H1 (cell line): ENCODE data around the gene DHRS1. TPM values are rescaled to one million over a fixed set of nuclear protein-coding genes. Genes with fewer than 3 reads are reported as not detected.

Source experiments
- CTCF ChIA-PET: fragments of 300-600 bp; sonication (Branson Sonifier 250); formaldehyde crosslinking; loops from one replicate; lab custom pipeline; 2021; ENCODE audit not compliant: partially characterized antibody; lab: Charles Lee
- POLR2A ChIA-PET: fragments of 300-600 bp; sonication (Branson Sonifier 250); formaldehyde crosslinking; loops from one replicate; lab custom pipeline; 2021; ENCODE audit warnings: inconsistent platforms; ENCODE audit not compliant: partially characterized antibody; lab: Charles Lee
- DNase-seq, 2 experiments: peaks; one replicate each; pipeline versions ENCODE4 v3.0.0 to v3.0.0-alpha.2; 2010 to 2022; ENCODE audit warnings: low spot score in 2 of 2, low read depth in 1 of 2, mixed read lengths in 1 of 2
- FAIRE-seq: peaks from 2 replicates; lab custom pipeline; 2011; peaks lifted over from hg19 to GRCh38; lab: Jason Lieb, UNC
- H2AFZ ChIP-seq: 2 replicates; pipeline ENCODE4 v1.8.1; 2012; ENCODE audit warnings: low read length, inconsistent platforms
- H2AK5ac ChIP-seq: 2 replicates; pipeline ENCODE4 v1.6.1; 2013; ENCODE audit warnings: low read depth, low read length
- H2BK120ac ChIP-seq: replicated peaks from 2 replicates; pipeline ENCODE3; 2013; ENCODE audit warnings: low read depth, low read length, inconsistent platforms
- H2BK12ac ChIP-seq: 2 replicates; pipeline ENCODE4 v1.6.1; 2013; ENCODE audit warnings: low read depth, low read length
- H2BK15ac ChIP-seq: 2 replicates; pipeline ENCODE4 v1.6.1; 2013; ENCODE audit warnings: low read length
- H2BK20ac ChIP-seq: 2 replicates; pipeline ENCODE4 v1.6.1; 2013; ENCODE audit warnings: low read length
- H2BK5ac ChIP-seq: 2 replicates; pipeline ENCODE4 v1.6.1; 2013; ENCODE audit warnings: low read depth, low read length
- H3K14ac ChIP-seq: 2 replicates; pipeline ENCODE4 v1.6.1; 2013; ENCODE audit warnings: inconsistent platforms; ENCODE audit not compliant: insufficient read length
- H3K18ac ChIP-seq: 2 replicates; pipeline ENCODE4 v1.6.1; 2013; ENCODE audit warnings: low read length; ENCODE audit errors: extremely low read depth
- H3K23ac ChIP-seq: 2 replicates; pipeline ENCODE4 v1.6.1; 2013; ENCODE audit warnings: inconsistent platforms; ENCODE audit not compliant: insufficient read length
- H3K23me2 ChIP-seq: 2 replicates; pipeline ENCODE4 v1.6.1; 2013; ENCODE audit warnings: low read depth, low read length
- H3K27ac ChIP-seq: 2 replicates; pipeline ENCODE4 v1.6.1; 2011; ENCODE audit warnings: low read depth, low read length, inconsistent platforms
- H3K27me3 ChIP-seq, 4 experiments: replicated peaks in 1 of 4; 1 replicate in 1 of 4; 2 replicates in 3 of 4; pipeline versions ENCODE4 v1.6.1 to v1.8.1; 2011 to 2013; ENCODE audit warnings: low read length in 3 of 4, mild to moderate bottlenecking in 3 of 4, inconsistent platforms in 2 of 4, mixed read lengths in 2 of 4, moderate library complexity in 1 of 4; ENCODE audit not compliant: control insufficient read depth in 3 of 4, insufficient read depth in 3 of 4; ENCODE audit errors: extremely low read depth in 1 of 4
- H3K36me3 ChIP-seq, 4 experiments: 2 replicates each; pipeline versions ENCODE4 v1.6.1 to v1.8.1; 2011 to 2013; ENCODE audit warnings: mild to moderate bottlenecking in 4 of 4, low read length in 3 of 4, moderate library complexity in 2 of 4, control low read depth in 1 of 4, inconsistent platforms in 1 of 4; ENCODE audit not compliant: insufficient read depth in 4 of 4, control insufficient read depth in 2 of 4
- H3K4ac ChIP-seq: replicated peaks from 2 replicates; pipeline ENCODE3; 2013; ENCODE audit warnings: low read length, low read depth, mixed read lengths, inconsistent platforms; ENCODE audit not compliant: insufficient read length
- H3K4me1 ChIP-seq, 4 experiments: replicated peaks in 1 of 4; 1 replicate in 1 of 4; 2 replicates in 3 of 4; pipeline versions ENCODE4 v1.6.1 to v1.8.1; 2011 to 2013; ENCODE audit warnings: low read length in 3 of 4, inconsistent platforms in 2 of 4, mixed read lengths in 1 of 4; ENCODE audit not compliant: insufficient read depth in 4 of 4, control insufficient read depth in 3 of 4
- H3K4me2 ChIP-seq, 2 experiments: 2 replicates each; pipeline versions ENCODE4 v1.6.1 to v1.8.1; 2011 to 2013; ENCODE audit warnings: low read depth in 2 of 2, low read length in 2 of 2, control low read depth in 1 of 2, inconsistent platforms in 1 of 2, mild to moderate bottlenecking in 1 of 2; ENCODE audit not compliant: insufficient read depth in 1 of 2
- H3K4me3 ChIP-seq, 4 experiments: fragments of 200-600, 300-600 bp in 1 of 4; sonication (generic), shearing (Covaris generic), sonication (Bioruptor Twin) in 1 of 4; 2 replicates each; pipeline versions ENCODE4 v1.5.1 to v1.8.1; 2011 to 2016; ENCODE audit warnings: low read length in 4 of 4, low read depth in 3 of 4, control low read depth in 2 of 4, inconsistent platforms in 2 of 4, mild to moderate bottlenecking in 2 of 4, mixed read lengths in 1 of 4, moderate library complexity in 1 of 4; ENCODE audit not compliant: insufficient read depth in 2 of 4; ENCODE audit errors: extremely low read depth in 1 of 4
- H3K56ac ChIP-seq: replicated peaks from 2 replicates; pipeline ENCODE3; 2013; ENCODE audit warnings: low read depth, mild to moderate bottlenecking, mixed read lengths, low read length, inconsistent platforms; ENCODE audit not compliant: insufficient read length
- H3K79me1 ChIP-seq: 2 replicates; pipeline ENCODE4 v1.6.1; 2013; ENCODE audit warnings: low read depth, low read length, control low read depth
- H3K79me2 ChIP-seq, 2 experiments: 2 replicates each; pipeline versions ENCODE4 v1.6.1 to v1.8.1; 2012 to 2013; ENCODE audit warnings: low read length in 2 of 2, mild to moderate bottlenecking in 2 of 2, inconsistent platforms in 1 of 2; ENCODE audit not compliant: insufficient read depth in 2 of 2, control insufficient read depth in 1 of 2
- H3K9ac ChIP-seq, 4 experiments: replicated peaks in 1 of 4; 1 replicate in 1 of 4; 2 replicates in 3 of 4; pipeline versions ENCODE4 v1.6.1 to v1.8.1; 2011 to 2013; ENCODE audit warnings: low read depth in 3 of 4, low read length in 3 of 4, control low read depth in 2 of 4, mild to moderate bottlenecking in 2 of 4, moderate library complexity in 2 of 4, inconsistent platforms in 1 of 4; ENCODE audit errors: extremely low read depth in 1 of 4
- H3K9me3 ChIP-seq, 2 experiments: 2 replicates each; pipeline versions ENCODE4 v1.6.1 to v1.8.1; 2012 to 2013; ENCODE audit warnings: mild to moderate bottlenecking in 2 of 2, moderate library complexity in 2 of 2, control low read depth in 1 of 2, inconsistent platforms in 1 of 2, low read depth in 1 of 2, low read length in 1 of 2, mixed read lengths in 1 of 2; ENCODE audit not compliant: insufficient read depth in 2 of 2
- H4K20me1 ChIP-seq, 2 experiments: replicated peaks in 1 of 2; 2 replicates each; pipeline versions ENCODE3 to v1.8.1; 2011 to 2013; ENCODE audit warnings: inconsistent platforms in 2 of 2, low read length in 2 of 2, mild to moderate bottlenecking in 1 of 2; ENCODE audit not compliant: insufficient read depth in 2 of 2, control insufficient read depth in 1 of 2
- H4K5ac ChIP-seq: 2 replicates; pipeline ENCODE4 v1.6.1; 2013; ENCODE audit warnings: low read length, low read depth, mixed read lengths, inconsistent platforms; ENCODE audit not compliant: insufficient read length
- H4K8ac ChIP-seq: 2 replicates; pipeline ENCODE4 v1.8.0; 2013; ENCODE audit warnings: mild to moderate bottlenecking, moderate library complexity, low read length, inconsistent platforms; ENCODE audit not compliant: insufficient read depth; ENCODE audit errors: extremely low read depth
- H4K91ac ChIP-seq: replicated peaks from 2 replicates; pipeline ENCODE3; 2013; ENCODE audit warnings: low read length, mixed read lengths, inconsistent platforms; ENCODE audit not compliant: insufficient read length
- ATF3 ChIP-seq: IDR thresholded peaks from 2 replicates; pipeline ENCODE4 v1.6.1; 2011; ENCODE audit warnings: low read depth, mild to moderate bottlenecking, low read length; ENCODE audit not compliant: insufficient read depth
- BACH1 ChIP-seq: IDR thresholded peaks from 2 replicates; pipeline ENCODE4 v1.6.1; 2012; ENCODE audit warnings: low read length, improper control_type of control experiment
- CBX8 ChIP-seq: fragments of 300-800, 300-1000 bp; sonication (generic); IDR thresholded peaks from 2 replicates; pipeline ENCODE4 v1.7.1; 2016; ENCODE audit warnings: low read depth, low read length, borderline replicate concordance
- EP300 ChIP-seq, 2 experiments: IDR thresholded peaks; 1 replicate in 1 of 2; 2 replicates in 1 of 2; pipeline ENCODE4 v1.6.1; 2011 to 2012; ENCODE audit warnings: low read depth in 2 of 2, low read length in 2 of 2, mild to moderate bottlenecking in 2 of 2, borderline replicate concordance in 1 of 2, inconsistent platforms in 1 of 2, moderate library complexity in 1 of 2
- GABPA ChIP-seq: IDR thresholded peaks from 2 replicates; pipeline ENCODE4 v1.6.1; 2011; ENCODE audit warnings: mild to moderate bottlenecking, low read length, moderate library complexity, borderline replicate concordance; ENCODE audit not compliant: insufficient read depth
- NANOG ChIP-seq: IDR thresholded peaks from 2 replicates; pipeline ENCODE4 v1.6.1; 2011; ENCODE audit warnings: low read length, low read depth, mild to moderate bottlenecking, inconsistent platforms; ENCODE audit not compliant: insufficient read depth, poor library complexity, severe bottlenecking
- NRF1 ChIP-seq: IDR thresholded peaks from 2 replicates; pipeline ENCODE4 v1.6.1; 2011; ENCODE audit warnings: mild to moderate bottlenecking, low read depth, low read length, improper control_type of control experiment
- RNF2 ChIP-seq: fragments of 200-900, 300-1000 bp; sonication (generic); IDR thresholded peaks from 2 replicates; pipeline ENCODE4 v1.7.1; 2016; ENCODE audit warnings: borderline replicate concordance, low read depth, mild to moderate bottlenecking, antibody characterized with exemption, low read length; ENCODE audit not compliant: poor library complexity, severe bottlenecking; ENCODE audit errors: missing control alignments
- SIRT6 ChIP-seq: IDR thresholded peaks from one replicate; pipeline ENCODE4 v1.7.1; 2012; ENCODE audit warnings: low read length, inconsistent platforms
- SP4 ChIP-seq: IDR thresholded peaks from 2 replicates; pipeline ENCODE4 v1.6.1; 2012; ENCODE audit warnings: low read length, inconsistent platforms
- TAF7 ChIP-seq: optimal IDR thresholded peaks from 2 replicates; pipeline ENCODE3; 2011; ENCODE audit warnings: low read depth, mild to moderate bottlenecking, inconsistent platforms, low read length, moderate library complexity, borderline replicate concordance
- WGBS, 2 experiments: shearing (Covaris generic) in 1 of 2; methylation state at CpG; one replicate each; pipeline versions ENCODE4 v1.1.6 to v1.1.7; 2013 to 2015; ENCODE audit warnings: low lambda C conversion rate in 2 of 2, mixed read lengths in 2 of 2, inconsistent platforms in 1 of 2, low coverage in 1 of 2, missing lambda C conversion rate in 1 of 2; ENCODE audit not compliant: insufficient replicate concordance in 2 of 2, insufficient coverage in 1 of 2, insufficient read length in 1 of 2; ENCODE audit errors: extremely low coverage in 1 of 2, missing lambda C conversion rate in 1 of 2; 5-methylcytosine and 5-hydroxymethylcytosine counted together
- polyA plus RNA-seq, 7 experiments: library from polyadenylated mRNA; depleted of rRNA in 3 of 7; stranded (reverse) in 5 of 7; unstranded in 2 of 7; fragments of >200 nt in 5 of 7; fragments of 200-250 nt in 2 of 7; gene quantifications; 1 replicate in 5 of 7; 2 replicates in 1 of 7; 4 replicates in 1 of 7; pipeline versions ENCODE4 v1.2.1 to v1.2.3, GENCODE V29; 2011 to 2013; ENCODE audit warnings: missing spikeins in 2 of 7, mixed read lengths in 2 of 7
- total RNA-seq: library from RNA; stranded (reverse); fragmentation: NEBNext Ultra II Directional; extraction: Animal tissue kit (Norgen Biotek cat#: 25700); gene quantifications from 2 replicates; pipeline ENCODE4 v1.2.1, GENCODE V29; 2021

The DHRS1 gene
- total and polyA plus RNA-seq, 2 of the 8 experiments (the other 6 are each of a cell fraction or from before 2014, with no cell fraction given), result 8.8 to 31.7 TPM

- no peak overlapping the region for H3K27ac ChIP-seq
- H3K23ac ChIP-seq, result no peak overlapping the region
- ChIA-PET CTCF (interaction anchor here (0.8 to 27.8 kb wide), 10 partner anchors 8 to 90 kb away, joined by 3 to 664 read pairs (median 5); partner anchors contain the start of genes CBLN3, KHNYN and NFATC4), POLR2A (no interaction called here)
- H3K18ac ChIP-seq, result no peak overlapping the region
- FAIRE-seq (no peak), DNase-seq (no peak)
- no peak overlapping the region for H3K14ac ChIP-seq
- H2BK5ac ChIP-seq, result no peak overlapping the region
- no peak overlapping the region for H2BK20ac ChIP-seq
- peaks cover 69 to 96% (median 91%) of the 10 kb centered on the region in 4 experiments for H3K27me3 ChIP-seq
- H2AFZ ChIP-seq, result no peak overlapping the region
- H3K4me1 ChIP-seq, result peaks cover 0 to 20% (median 7%) of the 10 kb centered on the region in 4 experiments; a peak in 5 of 7 replicates
- no peak overlapping the region for H3K56ac ChIP-seq
- H4K5ac ChIP-seq, result no peak overlapping the region
- H3K9me3 ChIP-seq, result no peaks in the 10 kb centered on the region
- H4K20me1 ChIP-seq, result peaks cover 0 to 2% of the 10 kb centered on the region in 2 experiments
- no peak overlapping the region for H3K4me2 ChIP-seq
- H3K9ac ChIP-seq, result no peak overlapping the region
- no peaks in the 10 kb centered on the region for H3K36me3 ChIP-seq
- no peaks in the 10 kb centered on the region for H3K79me1 ChIP-seq
- H4K91ac ChIP-seq, result no peak overlapping the region
- no peak overlapping the region for H2BK12ac ChIP-seq
- WGBS, 2 experiments, result 80% methylated on average over 6 of the region's 7 CpGs; no CpG with 5 or more reads in 1 of the 2 experiments
- H3K23me2 ChIP-seq, result peaks cover 26% of the 10 kb centered on the region
- no peak overlapping the region for H3K4me3 ChIP-seq
- no peak overlapping the region for H2BK15ac ChIP-seq
- H2AK5ac ChIP-seq, result no peak overlapping the region; the same call in 1 of the 2 replicates
- no peak overlapping the region for H2BK120ac ChIP-seq
- H4K8ac ChIP-seq, result no peak overlapping the region
- no peak overlapping the region for H3K4ac ChIP-seq
- H3K79me2 ChIP-seq, result no peaks in the 10 kb centered on the region
- TF ChIP-seq NANOG (no peak), GABPA (no peak), RNF2 (no peak), CBX8 (no peak), ATF3 (no peak), TAF7 (no peak), BACH1 (no peak), NRF1 (no peak), EP300 (IDR thresholded peaks at IDR 0.05; ENCODE audit: borderline replicate concordance in 1 of 2, low read depth in 2 of 2, low read length in 2 of 2) (no peak), SP4 (no peak), SIRT6 (no peak)
These were observed 37.7 kb upstream of the DHRS1 start for GRCh38 chr14:24337144-24337823.
